SKM-1 (cell line): ENCODE results near the gene CLCNKB.
A peak's percentile ranks its signal among the peaks of the same experiment; 100 is the strongest.
"Not testable (repeated sequence)": the region's sequence is repeated elsewhere in the genome, so short reads cannot be mapped to it uniquely, and the experiment has no call there.

Experiments used
- DNase-seq: peaks from one replicate; lab custom pipeline; 2025; ENCODE audit not compliant: unreplicated experiment; lab: John Stamatoyannopoulos, UW

CLCNKB gene

DNA sequence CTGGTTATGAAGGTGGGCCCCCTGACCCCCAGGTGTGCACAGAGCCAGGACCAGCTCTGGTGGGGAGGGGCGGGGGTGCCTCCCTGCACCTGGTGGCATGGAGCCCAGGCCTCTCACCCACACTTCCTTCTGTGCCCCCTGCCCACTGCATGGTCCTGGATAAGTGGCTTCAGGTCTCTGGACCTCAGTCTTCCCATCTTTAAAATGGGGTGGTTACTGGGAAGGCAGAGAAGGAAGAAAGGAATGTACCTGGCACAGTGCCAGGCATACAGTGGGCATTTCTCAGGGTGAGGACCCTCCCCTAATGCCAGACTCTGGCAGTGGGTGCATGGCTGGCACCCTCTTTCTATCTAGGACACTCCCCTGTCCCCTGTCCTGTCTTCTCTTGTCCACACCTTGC is 14.3 kb upstream of the CLCNKB start:
- no peak for DNase-seq

DNA sequence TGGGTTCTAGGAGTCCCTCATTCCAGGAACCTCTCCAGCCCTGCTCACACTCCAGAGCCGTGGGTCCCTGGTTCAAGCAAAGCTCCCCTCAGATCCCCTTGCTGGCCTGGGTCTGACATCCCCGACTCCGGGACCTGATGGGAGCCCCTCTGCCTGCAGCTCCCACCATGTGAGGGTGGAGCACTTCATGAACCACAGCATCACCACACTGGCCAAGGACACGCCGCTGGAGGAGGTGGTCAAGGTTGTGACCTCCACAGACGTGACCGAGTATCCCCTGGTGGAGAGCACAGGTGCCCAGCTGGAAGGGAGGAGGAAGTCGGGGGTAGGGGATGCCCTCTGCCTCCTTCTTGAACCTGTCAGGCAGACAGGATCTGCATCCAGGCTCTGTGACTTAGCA is 12.0 kb upstream of the CLCNKB start:
- no peak for DNase-seq

DNA sequence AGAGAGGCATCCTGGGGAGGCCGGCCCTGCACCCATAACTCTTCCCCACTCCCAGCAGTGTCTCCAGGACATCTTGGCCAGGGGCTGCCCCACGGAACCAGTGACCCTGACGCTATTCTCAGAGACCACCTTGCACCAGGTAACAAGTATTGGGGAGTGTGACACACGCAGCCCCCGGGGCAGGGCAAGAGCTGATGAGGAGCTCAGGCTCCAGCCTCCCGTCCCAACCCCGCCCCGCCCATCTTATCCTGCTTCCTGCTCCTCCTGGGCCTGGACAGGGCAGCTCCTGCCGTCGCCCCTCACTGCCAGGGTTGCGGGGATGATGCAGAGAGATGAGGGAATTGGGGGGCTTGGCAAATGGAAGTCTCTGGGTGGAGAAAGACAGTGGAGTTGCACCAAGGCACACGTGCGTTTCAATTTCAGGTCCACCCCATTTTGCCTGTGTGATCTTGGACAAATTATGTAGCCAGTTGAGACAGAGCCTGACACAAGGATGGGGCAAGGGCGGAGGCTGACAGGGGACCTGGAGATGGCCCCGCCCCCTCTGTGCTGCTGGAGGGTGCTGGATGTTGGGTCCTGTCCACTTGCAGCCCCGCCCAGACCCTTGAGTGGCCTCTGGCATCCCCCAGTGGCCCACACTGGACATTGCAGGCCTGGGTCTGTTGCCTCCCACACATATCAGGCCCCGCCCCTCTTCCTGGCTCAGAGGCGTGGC is 11.0 kb upstream of the CLCNKB start:
- DNase-seq = peak; percentile 59

DNA sequence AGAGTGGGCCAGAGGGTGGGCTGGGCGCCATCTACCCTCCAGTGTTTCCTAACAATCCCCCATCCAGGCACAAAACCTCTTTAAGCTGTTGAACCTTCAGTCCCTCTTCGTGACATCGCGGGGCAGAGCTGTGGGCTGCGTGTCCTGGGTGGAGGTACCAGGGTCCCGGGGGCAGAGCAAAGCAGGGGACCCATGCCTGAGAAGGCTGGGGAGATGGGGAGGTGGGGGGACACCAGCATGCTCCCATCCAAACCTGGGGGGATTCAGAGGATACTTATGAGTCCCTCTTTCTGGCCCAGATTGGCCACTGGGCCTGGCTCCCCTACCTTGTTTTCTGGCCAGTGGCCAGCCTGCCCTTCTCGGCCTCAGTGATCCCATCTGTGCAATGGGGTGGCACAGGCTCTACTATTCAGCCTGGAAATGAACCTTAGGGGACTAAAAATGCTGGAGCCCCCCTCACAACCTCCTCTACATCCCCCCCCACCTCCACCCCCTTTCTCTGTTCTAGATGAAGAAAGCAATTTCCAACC is 10.4 kb upstream of the CLCNKB start:
- DNase-seq = not testable (repeated sequence)

DNA sequence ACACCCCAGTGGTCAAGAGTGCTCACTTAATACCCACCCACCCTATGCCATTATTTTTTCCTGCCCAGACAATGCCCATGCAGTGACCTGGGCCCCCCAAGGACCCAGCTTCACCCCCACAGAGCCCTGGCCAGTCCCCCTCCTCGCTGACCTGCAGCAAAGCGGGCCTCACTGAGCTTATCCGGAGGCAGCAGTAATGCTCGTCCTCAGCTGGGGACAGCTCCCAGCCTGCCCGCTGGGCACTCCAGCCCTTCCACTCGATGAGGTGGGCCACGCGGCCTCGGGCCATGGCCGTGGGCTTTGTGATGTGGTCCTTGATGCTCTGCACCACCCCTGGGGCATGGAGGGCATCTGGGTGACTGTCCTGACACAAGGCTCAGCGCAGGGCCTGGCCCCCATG is 7.1 kb upstream of the CLCNKB start:
- DNase-seq = not testable (repeated sequence)

DNA sequence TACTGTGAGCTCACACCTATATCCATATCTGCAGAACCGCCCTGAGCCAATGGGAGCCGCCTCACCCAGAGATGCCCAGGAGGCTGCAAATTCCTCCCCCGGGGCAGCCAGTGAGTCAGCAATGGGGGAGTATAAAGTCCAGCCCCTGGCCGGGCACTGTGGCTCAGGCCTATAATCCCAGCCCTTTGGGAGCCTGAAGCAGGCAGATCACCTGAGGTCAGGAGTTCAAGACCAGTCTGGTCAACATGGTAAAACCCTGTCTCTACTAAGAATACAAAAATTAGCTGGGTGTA is 5.0 kb upstream of the CLCNKB start:
- DNase-seq = no peak

DNA sequence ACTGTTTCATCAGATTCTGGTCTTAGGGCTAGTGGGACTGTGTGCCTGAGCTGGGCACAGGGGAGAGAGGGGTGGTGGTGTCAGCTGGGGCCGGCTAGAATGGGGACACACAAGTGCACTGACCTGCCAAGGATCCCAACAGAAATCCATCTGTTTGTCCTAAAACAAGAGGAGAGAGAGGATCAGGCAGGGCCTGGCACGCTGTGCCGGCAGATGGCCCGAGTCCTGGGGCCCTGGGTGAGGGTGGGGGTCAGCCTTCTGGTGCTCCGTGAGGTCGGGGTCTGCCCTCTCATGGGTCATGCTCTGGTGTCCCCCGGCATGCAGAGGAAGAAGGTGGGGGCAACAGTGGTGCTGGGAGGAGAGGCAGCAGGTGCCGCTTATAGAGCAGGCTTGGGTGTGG is 3.7 kb upstream of the CLCNKB start:
- DNase-seq = not testable (repeated sequence)

DNA sequence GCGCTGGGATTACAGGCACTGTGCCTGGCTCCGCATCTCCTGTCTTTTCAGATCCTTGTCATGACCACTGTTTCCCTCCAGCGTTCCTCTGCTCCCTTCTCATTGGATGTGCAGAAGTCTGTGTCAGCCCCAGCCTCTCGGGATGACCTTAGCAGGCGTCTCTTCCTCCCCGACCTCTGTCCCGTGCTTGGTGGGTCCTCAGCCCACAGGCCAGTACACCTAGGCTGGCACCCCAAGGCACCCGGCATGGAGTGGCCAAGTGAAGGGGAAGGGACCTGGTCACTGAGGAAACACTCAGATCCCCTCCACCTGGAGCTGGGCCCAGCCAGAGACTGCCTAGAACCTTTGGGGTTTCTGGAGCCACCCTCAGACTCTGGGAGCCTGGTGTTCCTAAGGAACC is 2.4 kb upstream of the CLCNKB start:
- no peak for DNase-seq

DNA sequence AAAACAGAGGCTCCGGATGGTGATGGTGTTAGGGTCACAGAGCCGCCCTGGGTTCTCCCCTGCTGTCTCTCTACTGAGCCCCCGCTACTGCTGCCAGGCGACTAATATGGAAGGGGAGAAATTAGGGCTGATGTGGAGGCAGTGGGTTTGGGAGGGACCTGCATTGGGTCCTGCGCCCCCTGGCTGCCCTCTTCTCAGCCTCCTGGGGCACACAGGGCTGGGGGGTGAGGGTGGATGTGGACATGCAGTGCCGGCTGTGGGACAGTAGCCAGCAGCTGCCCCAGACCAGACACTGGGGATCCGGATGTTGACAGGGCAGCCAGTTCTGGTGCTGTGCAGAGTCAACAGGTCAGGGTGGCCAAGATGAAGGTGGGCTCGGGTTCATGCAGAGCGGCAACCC is 1.5 kb upstream of the CLCNKB start:
- DNase-seq = no peak

DNA sequence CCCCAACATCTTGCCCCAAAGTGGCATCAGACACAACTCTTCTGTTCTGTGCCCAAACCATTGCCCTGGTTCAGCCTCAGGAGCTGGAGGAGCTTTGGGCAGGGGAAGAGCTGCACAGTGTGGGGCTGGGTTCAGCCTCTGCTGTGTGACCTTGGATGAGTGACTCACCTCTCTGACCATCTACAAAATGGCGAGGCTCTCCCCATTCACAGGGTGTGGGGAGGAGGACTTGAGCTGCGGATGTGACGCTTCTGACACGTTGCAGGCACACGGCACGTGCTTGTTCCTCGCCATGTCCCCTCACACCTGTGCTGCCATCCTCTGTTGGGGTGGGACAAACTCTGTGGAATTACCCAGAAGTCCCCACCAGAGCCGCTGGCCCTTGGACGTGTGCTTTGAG is 928 bp upstream of the CLCNKB start:
- not testable (repeated sequence) for DNase-seq

DNA sequence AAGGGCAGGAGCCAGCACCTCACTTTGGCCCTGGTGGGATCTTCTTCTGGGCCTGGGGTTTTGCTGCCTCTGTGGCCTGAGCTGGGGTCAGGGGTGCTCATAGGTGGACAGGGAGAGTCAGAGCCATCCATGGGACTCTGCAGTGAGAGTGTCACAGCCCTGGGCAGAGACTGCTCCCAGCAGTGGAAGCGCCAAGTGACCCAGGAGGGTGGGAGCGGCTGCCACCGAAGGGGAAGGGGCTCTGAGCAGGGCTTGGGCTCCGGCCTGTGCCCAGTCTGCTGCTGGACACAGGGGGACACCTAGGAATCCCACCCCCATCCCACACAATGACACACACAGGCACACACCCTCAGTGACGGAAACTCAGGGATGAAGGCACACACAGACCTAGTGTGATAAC is 368 bp downstream of the CLCNKB start:
- no peak for DNase-seq

DNA sequence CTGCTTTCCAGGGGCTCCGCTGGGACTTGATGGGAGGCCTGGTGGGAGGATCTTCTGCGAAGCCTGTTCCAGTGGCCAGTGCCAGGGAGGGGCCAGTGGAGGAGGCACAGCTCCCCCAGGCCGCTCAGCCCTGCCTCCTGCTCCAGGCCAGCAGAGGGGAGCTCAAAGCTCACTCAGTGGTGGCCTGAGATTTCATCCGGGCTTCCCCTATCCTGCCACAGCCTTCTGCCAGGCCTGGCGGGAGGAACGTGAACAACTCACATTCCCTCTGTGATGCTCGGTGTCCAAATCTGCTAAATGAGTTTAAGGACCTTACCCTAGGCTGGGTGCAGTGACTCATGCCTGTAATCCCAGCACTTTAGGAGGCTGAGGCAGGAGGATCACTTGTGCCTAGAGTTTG is 3.3 kb downstream of the CLCNKB start:
- DNase-seq = no peak

DNA sequence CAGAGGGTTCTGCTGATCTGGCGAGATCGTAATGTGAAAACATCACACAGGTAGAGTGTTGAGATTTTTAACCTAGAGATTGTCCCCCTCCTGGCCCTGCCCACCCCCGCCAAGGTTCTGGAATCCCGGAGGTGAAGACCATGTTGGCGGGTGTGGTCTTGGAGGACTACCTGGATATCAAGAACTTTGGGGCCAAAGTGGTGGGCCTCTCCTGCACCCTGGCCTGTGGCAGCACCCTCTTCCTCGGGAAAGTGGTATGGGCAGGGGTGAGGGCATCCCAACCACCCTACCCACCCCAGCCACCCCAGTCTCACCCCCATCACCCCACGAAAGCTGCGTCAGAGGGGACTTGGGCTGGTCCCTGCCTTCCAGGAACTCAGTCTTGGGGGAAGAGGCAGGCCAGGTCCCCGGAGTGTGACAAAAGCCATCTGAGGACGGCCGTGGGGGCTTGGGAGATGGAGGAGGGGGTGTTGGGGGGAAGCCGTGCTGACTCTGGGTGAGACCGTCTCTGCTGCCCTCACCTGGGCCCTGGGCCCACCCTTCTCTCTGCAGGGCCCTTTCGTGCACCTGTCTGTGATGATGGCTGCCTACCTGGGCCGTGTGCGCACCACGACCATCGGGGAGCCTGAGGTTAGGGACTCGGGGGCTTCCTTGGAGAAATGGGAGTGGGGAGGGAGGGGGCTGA is 4.4 kb downstream of the CLCNKB start:
- no peak for DNase-seq

DNA sequence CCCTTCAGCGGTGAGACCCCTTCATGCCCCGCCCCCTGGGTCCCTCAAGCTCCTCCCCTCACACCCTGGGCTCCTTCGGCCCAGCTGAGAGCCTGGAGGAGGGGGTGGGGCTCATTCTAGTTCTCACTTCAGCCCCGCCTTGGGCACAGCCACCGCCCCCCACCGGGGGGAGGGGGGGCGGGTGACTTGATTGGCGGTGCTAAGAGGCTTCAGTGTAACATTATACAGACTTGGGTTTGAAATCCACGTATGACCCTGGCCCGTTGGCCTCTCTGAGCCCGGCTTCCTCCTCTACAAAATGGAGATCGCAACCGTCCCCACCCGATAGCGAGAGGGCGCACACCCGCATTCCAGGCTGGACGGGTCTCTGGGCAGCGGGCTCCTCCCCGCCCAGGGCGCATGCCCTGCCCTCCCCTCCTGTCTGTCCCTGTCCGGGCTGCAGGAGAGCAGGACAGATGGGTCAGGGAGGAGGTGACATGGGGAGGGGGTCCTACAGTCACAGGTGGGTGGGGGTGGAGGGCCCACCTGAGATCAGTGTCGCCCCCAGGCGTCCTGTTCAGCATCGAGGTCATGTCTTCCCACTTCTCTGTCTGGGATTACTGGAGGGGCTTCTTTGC is 5.1 kb downstream of the CLCNKB start:
- DNase-seq = no peak

DNA sequence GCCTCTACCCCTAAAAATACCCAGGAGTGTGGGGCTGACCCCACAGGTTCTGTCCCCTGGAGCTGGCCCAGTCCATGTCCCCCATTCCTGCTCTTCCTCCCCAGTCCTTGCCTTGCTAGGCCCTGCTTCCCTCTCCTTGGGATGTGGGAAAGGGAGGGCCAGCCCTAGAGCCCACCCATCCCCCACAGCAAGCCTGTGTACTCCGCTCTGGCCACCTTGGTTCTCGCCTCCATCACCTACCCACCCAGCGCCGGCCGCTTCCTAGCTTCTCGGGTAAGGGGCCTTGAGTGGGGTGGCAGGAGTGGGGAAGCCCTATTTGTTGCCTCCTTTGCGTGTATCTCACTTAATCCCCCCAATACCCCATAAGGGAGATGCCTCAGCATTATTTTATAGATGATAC is 6.7 kb downstream of the CLCNKB start:
- DNase-seq = no peak

DNA sequence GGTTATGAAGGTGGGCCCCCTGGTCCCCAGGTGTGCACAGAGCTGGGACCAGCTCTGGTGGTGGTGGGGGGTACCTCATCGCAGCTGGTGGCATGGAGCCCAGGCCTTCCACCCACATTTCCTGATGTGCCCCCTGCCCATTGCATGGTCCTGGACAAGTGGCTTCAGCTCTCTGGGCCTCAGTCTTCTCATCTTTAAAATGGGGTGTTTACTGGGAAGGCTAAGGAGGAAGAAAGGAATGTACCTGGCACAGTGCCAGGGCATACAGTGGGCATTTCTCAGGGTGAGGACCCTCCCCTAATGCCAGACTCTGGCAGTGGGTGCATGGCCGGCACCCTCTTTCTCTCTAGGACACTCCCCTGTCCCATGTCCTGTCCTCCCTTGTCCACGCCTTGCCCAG is 7.5 kb downstream of the CLCNKB start:
- no peak for DNase-seq

DNA sequence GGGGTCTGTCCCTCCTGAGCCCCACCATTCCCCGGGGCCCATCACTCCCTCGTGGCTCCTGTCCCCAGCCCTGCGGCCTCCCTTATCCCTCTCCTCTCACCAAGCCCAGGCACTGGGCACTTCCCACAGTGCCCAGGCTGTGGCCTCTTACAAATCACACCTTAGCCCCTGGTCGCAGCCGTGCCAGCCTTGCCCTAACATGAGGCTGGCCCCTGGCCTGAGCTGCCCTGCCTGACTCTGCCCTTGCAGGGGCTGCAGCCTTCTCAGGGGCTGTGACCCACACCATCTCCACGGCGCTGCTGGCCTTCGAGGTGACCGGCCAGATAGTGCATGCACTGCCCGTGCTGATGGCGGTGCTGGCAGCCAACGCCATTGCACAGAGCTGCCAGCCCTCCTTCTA is 8.4 kb downstream of the CLCNKB start:
- not testable (repeated sequence) for DNase-seq

DNA sequence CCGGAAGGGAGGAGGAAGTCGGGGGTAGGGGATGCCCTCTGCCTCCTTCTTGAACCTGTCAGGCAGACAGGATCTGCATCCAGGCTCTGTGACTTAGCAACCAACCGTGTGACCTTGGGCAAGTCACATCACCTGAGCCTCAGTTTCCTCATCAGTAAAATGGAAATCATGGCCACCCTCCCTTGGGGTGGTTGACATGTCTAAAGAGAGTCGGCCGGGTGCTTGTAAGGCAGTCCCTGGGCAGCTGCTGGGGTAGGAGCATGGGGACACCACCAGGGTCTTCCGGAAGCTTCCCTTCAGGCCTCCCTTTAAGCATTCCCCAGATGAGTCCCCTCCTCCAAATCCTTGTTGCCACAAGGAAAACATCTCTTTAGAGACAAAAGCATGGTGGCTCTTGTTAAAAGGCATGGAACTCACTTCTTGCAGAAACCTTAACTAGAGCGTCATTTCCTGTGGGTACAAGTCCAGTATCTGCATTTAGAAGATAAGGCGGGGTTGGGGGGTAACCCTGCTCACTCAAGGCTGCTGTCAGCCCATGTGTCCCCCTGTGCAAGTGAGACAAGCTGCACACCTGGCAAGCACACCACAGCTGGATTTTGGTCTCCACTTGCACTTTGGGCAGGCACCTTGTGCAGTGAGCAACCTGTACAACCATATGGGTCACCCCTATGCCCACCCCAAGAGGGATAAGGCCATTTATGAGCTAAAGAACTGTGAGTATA is 10.4 kb downstream of the CLCNKB start:
- DNase-seq = no peak

DNA sequence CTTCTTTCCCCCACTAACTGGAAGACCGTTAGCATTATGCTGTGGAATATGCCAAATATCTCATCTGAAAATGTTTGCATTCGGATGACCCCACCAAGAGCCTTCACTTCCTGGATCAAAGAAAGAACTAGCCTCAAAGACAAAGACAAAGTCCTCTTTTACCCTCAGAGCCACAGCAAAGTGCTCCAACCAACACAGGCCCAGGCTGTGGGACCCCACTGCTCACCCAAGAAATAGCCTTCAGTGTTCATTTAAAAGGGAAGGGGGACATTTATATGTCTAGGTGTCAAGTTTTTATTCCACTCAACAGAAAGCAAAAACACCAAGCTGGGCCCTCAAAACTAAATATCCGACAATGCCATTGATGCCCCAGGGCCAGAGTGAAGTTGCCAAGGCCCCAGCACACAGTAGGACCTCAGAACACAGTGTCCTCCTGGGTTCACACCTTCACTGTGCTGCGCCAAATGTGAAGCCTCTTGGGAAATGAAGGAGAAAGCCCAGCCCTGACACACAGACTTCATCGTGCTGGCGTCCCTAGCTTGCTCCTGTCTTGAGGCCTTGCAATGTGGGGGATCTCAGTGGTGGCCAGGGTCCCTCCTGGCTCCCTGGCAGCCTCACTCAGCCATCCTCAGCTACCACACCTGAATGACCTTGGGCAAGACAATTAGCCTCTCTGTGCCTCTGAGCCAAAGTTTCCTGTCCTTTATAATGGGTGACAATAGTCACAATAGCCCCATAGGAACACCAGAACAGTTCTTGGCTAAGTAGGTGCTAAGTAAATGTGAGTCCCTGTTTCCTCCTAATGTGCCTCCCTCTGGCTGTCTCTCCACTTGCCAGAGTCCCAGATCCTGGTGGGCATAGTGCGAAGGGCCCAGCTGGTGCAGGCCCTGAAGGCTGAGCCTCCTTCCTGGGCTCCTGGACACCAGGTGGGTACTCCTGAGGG is 11.3 kb downstream of the CLCNKB start:
- no peak for DNase-seq

DNA sequence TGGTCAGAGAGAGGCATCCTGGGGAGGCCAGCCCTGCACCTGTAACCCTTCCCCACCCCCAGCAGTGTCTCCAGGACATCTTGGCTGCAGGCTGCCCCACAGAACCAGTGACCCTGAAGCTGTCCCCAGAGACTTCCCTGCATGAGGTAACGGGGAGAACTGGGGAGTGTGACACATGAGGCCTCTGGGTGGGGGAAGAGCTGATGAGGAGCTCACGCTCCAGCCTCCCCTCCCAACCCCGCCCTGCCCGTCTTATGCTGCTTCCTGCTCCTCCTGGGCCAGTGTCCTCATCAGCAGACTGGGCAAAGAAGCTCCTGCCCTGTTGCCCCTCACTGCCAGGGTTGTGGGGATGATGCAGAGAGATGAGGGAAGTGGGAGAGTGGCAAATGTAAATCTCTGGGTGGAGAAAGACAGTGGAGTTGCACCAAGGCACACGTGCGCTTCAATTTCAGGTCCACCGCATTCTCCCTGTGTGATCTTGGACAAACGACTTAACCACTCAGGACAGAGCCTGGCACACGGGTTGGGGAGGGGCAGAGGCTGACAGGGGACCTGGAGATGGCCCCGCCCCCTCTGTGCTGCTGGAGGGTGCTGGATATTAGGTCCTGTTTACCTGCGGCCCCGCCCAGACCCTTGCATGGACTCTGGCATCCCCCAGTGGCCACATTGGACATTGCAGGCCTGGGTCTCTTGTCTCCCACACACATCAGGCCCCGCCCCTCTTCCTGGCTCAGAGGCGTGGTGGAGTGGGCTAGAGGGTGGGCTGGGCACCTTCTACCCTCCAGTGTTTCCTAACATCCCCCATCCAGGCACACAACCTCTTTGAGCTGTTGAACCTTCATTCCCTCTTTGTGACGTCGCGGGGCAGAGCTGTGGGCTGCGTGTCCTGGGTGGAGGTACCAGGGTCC is 12.3 kb downstream of the CLCNKB start:
- DNase-seq = peak; percentile 50
